ENCODE measurements around the gene FAM89B.

Gene FAM89B

GRCh38 chr11:65552388-65552951 lies 19.9 kb upstream of the FAM89B start:
- Histone ChIP-seq H2AFZ (ENCODE audit: low read depth) (no peak overlapping the region), H3K4me2 (peak overlapping the region; percentile 66)

GRCh38 chr11:65553301-65554001 lies 18.9 kb upstream of the FAM89B start:
- Histone ChIP-seq H3K27me3 (ENCODE audit: insufficient read depth, low read depth) (no peaks in the 10 kb centered on the region), H3K4me1 (ENCODE audit: low read depth, poor library complexity, severe bottlenecking) (peaks cover 65% of the 10 kb centered on the region), H3K36me3 (ENCODE audit: insufficient read depth) (no peaks in the 10 kb centered on the region), H4K20me1 (ENCODE audit: insufficient read depth) (no peaks in the 10 kb centered on the region), H2AFZ (ENCODE audit: low read depth) (peak overlapping the region; percentile 59; the same call in 1 of the 2 replicates), H3K4me2 (peak overlapping the region; percentile 89), H3K27ac (peak overlapping the region; percentile 76), H3K4me3 (IDR thresholded peaks at IDR 0.05; ENCODE audit: insufficient read depth, low read depth, low read length) (no peak overlapping the region), H3K9ac (peak overlapping the region; percentile 69), H3K79me2 (ENCODE audit: insufficient read depth, low read depth) (no peaks in the 10 kb centered on the region)
- TF ChIP-seq CTCF (conservative IDR thresholded peaks at IDR 0.05; ENCODE audit: low read depth, low read length), result no peak

More at GRCh38 chr11:65552388-65552951, 19.9 kb upstream of the FAM89B start:
- Histone ChIP-seq H3K9ac (no peak overlapping the region), H3K4me1 (ENCODE audit: low read depth, poor library complexity, severe bottlenecking) (peaks cover 68% of the 10 kb centered on the region), H3K36me3 (ENCODE audit: insufficient read depth) (no peaks in the 10 kb centered on the region), H3K27ac (peak overlapping the region; percentile 43), H3K79me2 (ENCODE audit: insufficient read depth, low read depth) (no peaks in the 10 kb centered on the region), H3K4me3 (IDR thresholded peaks at IDR 0.05; ENCODE audit: insufficient read depth, low read depth, low read length) (no peak overlapping the region), H3K27me3 (ENCODE audit: insufficient read depth, low read depth) (no peaks in the 10 kb centered on the region), H4K20me1 (ENCODE audit: insufficient read depth) (no peaks in the 10 kb centered on the region)
- peak; percentile 53; the same call in 1 of the 2 replicates for TF ChIP-seq CTCF (conservative IDR thresholded peaks at IDR 0.05; ENCODE audit: low read depth, low read length)

GRCh38 chr11:65554057-65554818 lies 18.1 kb upstream of the FAM89B start:
- Histone ChIP-seq H3K9ac (peak overlapping the region; percentile 69), H3K27me3 (ENCODE audit: insufficient read depth, low read depth) (no peaks in the 10 kb centered on the region), H3K4me2 (peak overlapping the region; percentile 89), H2AFZ (ENCODE audit: low read depth) (peak overlapping the region; percentile 59; the same call in 1 of the 2 replicates), H3K36me3 (ENCODE audit: insufficient read depth) (no peaks in the 10 kb centered on the region), H3K4me1 (ENCODE audit: low read depth, poor library complexity, severe bottlenecking) (peaks cover 67% of the 10 kb centered on the region), H3K79me2 (ENCODE audit: insufficient read depth, low read depth) (no peaks in the 10 kb centered on the region), H3K4me3 (IDR thresholded peaks at IDR 0.05; ENCODE audit: insufficient read depth, low read depth, low read length) (no peak overlapping the region), H4K20me1 (ENCODE audit: insufficient read depth) (no peaks in the 10 kb centered on the region), H3K27ac (peak overlapping the region; percentile 76)
- no peak for TF ChIP-seq CTCF (conservative IDR thresholded peaks at IDR 0.05; ENCODE audit: low read depth, low read length)

GRCh38 chr11:65554842-65555430 lies 17.4 kb upstream of the FAM89B start:
- TF ChIP-seq CTCF (conservative IDR thresholded peaks at IDR 0.05; ENCODE audit: low read depth, low read length), result no peak
- Histone ChIP-seq H3K4me2 (peak overlapping the region; percentile 89; the same call in 1 of the 2 replicates), H3K4me1 (ENCODE audit: low read depth, poor library complexity, severe bottlenecking) (peaks cover 70% of the 10 kb centered on the region), H3K4me3 (IDR thresholded peaks at IDR 0.05; ENCODE audit: insufficient read depth, low read depth, low read length) (no peak overlapping the region), H2AFZ (ENCODE audit: low read depth) (no peak overlapping the region), H3K27ac (no peak overlapping the region), H4K20me1 (ENCODE audit: insufficient read depth) (no peaks in the 10 kb centered on the region), H3K27me3 (ENCODE audit: insufficient read depth, low read depth) (no peaks in the 10 kb centered on the region), H3K79me2 (ENCODE audit: insufficient read depth, low read depth) (no peaks in the 10 kb centered on the region), H3K9ac (no peak overlapping the region; the same call in 1 of the 2 replicates), H3K36me3 (ENCODE audit: insufficient read depth) (no peaks in the 10 kb centered on the region)

Measured in KMS-11 (cell line).